ENCODE measurements around the gene SYT8. TPM values are rescaled to one million over a fixed set of nuclear protein-coding genes. Genes with fewer than 3 reads are reported as not detected.

Gene SYT8
- total RNA-seq, 1 experiment from 2014 or later, result 308 TPM

DNA sequence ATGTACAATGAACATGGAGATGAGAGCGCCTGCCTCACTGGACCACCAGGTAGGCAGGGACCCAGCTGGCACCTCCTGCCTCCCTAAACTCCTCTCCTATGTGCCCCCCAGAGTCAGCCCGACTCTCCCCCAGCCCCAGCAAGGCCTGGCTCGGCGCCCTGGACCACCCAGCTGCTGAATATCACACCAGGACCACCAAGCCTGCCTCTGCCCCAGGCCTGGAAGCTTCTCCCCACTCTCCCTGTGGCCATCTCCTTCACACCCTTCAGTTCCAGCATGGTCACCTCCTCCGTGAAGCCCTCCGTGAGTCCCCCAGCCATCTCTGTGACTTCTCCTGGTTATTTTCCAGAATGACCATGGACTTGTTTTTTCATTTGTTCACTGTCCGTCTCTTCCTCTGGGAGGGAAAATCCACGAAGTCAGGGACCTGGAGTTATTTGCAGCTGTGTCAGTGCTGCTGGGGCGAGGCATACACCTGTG lies 11.7 kb downstream of the SYT8 start:
- Mint-ChIP-seq H3K9me3 (ENCODE audit: unreplicated experiment) (no peaks in the 10 kb centered on the region), H3K27me3 (ENCODE audit: insufficient read depth, unreplicated experiment) (no peaks in the 10 kb centered on the region), H3K4me3 (ENCODE audit: unreplicated experiment) (no peak overlapping the region), H3K27ac (ENCODE audit: low read depth, unreplicated experiment) (no peak overlapping the region), H3K36me3 (ENCODE audit: insufficient read depth, unreplicated experiment) (peaks cover 14% of the 10 kb centered on the region), H3K4me1 (ENCODE audit: insufficient read depth, unreplicated experiment) (peaks cover 40% of the 10 kb centered on the region)
- ChIA-PET POLR2A (interaction anchor here (0.9 kb wide), 1 partner anchor 13 kb away, joined by 3 read pairs; no protein-coding TSS in a partner anchor), CTCF (interaction anchor here (0.7 kb wide), 1 partner anchor 306 kb away, joined by 3 read pairs; no protein-coding TSS in a partner anchor)
- no TSS peak for BruUV-seq (replicated peaks)
- intact Hi-C loops (cut with micrococcal nuclease), result no loop called here
- TF ChIP-seq, protein P1, sequence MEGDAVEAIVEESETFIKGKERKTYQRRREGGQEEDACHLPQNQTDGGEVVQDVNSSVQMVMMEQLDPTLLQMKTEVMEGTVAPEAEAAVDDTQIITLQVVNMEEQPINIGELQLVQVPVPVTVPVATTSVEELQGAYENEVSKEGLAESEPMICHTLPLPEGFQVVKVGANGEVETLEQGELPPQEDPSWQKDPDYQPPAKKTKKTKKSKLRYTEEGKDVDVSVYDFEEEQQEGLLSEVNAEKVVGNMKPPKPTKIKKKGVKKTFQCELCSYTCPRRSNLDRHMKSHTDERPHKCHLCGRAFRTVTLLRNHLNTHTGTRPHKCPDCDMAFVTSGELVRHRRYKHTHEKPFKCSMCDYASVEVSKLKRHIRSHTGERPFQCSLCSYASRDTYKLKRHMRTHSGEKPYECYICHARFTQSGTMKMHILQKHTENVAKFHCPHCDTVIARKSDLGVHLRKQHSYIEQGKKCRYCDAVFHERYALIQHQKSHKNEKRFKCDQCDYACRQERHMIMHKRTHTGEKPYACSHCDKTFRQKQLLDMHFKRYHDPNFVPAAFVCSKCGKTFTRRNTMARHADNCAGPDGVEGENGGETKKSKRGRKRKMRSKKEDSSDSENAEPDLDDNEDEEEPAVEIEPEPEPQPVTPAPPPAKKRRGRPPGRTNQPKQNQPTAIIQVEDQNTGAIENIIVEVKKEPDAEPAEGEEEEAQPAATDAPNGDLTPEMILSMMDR (IDR thresholded peaks at IDR 0.05; ENCODE audit: unreplicated experiment), result no peak
- DNase-seq (ENCODE audit: unreplicated experiment), result no peak

DNA sequence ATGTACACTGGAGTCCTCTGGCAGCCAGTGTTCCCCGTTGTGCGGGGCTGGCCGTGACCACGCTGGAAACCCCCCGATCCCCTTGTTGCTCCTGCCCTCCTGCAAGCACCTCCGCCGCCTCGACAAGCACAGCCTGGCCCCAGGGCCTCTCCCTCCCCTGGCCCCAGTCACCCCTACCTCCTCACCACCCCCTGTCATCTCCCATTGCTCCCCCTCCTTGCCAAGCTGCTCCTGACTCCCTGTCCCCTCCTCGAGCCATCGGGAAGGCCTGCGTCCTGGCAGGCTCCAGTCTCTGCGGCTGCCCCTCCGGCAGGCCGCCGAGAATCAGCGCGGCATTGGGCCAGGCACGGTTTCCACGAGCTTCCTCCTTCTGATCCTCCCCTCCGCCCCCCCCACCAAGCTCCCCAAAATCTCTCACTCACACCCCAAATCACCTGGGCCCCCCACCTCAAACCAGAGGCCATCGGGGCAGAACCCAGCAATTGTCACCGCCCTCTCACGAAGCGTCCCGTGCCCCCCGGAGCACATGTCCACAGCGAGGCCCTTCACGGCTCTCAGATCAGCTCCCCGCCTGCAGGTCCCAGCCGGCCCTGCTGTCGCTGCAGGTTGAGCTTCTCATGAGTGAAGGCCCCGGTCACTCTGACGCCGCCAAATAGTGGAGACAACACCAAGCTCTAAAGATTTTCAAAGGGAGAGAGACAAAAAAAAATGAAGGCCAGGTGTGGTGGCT lies 12.4 kb downstream of the SYT8 start:
- Mint-ChIP-seq H3K27me3 (ENCODE audit: insufficient read depth, unreplicated experiment) (no peaks in the 10 kb centered on the region), H3K36me3 (ENCODE audit: insufficient read depth, unreplicated experiment) (peaks cover 14% of the 10 kb centered on the region), H3K4me1 (ENCODE audit: insufficient read depth, unreplicated experiment) (peaks cover 40% of the 10 kb centered on the region), H3K4me3 (ENCODE audit: unreplicated experiment) (no peak overlapping the region), H3K27ac (ENCODE audit: low read depth, unreplicated experiment) (no peak overlapping the region), H3K9me3 (ENCODE audit: unreplicated experiment) (no peaks in the 10 kb centered on the region)
- DNase-seq (ENCODE audit: unreplicated experiment), result no peak
- intact Hi-C loops (cut with micrococcal nuclease), result no loop called here
- no TSS peak for BruUV-seq (replicated peaks)
- ChIA-PET CTCF (interaction anchor here (0.5 to 1.5 kb wide), 6 partner anchors 13 to 295 kb away, joined by 3 to 5 read pairs (median 3); partner anchors contain the start of gene SYT8), POLR2A (no interaction called here)
- TF ChIP-seq, protein P1 (IDR thresholded peaks at IDR 0.05; ENCODE audit: unreplicated experiment), result no peak

DNA sequence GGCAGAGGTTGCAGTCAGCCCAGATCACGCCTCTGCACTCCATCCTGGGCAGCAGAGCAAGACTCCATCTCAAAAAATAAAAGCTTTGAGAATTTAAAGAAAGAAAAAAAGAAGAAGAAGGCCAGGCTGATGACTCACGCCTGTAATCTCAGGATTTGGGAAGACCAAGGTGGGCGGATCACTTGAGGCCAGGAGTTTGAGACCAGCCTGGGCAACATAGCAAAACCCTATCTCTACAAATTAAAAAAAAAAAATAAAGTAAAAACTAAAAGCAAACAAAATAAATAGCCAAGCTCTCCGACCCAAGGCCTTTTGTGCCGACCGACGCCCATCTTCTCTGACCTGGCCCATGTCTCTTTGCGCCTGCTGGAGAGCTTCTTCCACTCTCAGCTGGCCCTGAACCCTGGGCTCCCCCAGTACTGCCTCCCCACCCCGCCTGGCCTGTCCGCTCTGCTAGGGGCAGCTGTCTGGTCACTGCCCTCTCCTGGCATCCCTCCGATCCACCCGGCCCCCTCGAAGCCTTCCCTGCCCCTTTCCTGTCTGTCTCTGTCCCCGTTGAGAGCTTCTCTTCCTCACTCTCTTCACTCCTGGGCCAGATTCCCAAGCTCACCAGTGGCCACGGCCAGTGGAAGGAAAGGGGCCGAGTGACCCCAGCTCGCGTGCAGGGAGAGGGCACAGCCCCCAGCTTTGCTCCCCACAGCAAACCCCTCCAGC lies 13.3 kb downstream of the SYT8 start:
- H3K4me3 Mint-ChIP-seq (ENCODE audit: unreplicated experiment), result no peak overlapping the region
- intact Hi-C loops (cut with micrococcal nuclease), result no loop called here
- H3K27me3 Mint-ChIP-seq (ENCODE audit: insufficient read depth, unreplicated experiment), result no peaks in the 10 kb centered on the region
- H3K9me3 Mint-ChIP-seq (ENCODE audit: unreplicated experiment), result no peaks in the 10 kb centered on the region
- CTCF ChIA-PET, result interaction anchor here (1.1 to 2.7 kb wide), 4 partner anchors 14 to 154 kb away, joined by 3 to 11 read pairs (median 4); partner anchors contain the start of gene SYT8
- DNase-seq (ENCODE audit: unreplicated experiment), result no peak
- BruUV-seq (replicated peaks), result no TSS peak
- POLR2A ChIA-PET, result interaction anchor here (0.9 to 1.0 kb wide), 2 partner anchors 10 to 14 kb away, joined by 3 to 6 read pairs; partner anchors contain the start of gene SYT8
- H3K36me3 Mint-ChIP-seq (ENCODE audit: insufficient read depth, unreplicated experiment), result peaks cover 14% of the 10 kb centered on the region
- peaks cover 36% of the 10 kb centered on the region for H3K4me1 Mint-ChIP-seq (ENCODE audit: insufficient read depth, unreplicated experiment)
- no peak overlapping the region for H3K27ac Mint-ChIP-seq (ENCODE audit: low read depth, unreplicated experiment)
- TF ChIP-seq, protein P1 (IDR thresholded peaks at IDR 0.05; ENCODE audit: unreplicated experiment), result no peak

Measured in MCF 10A (cell line).